ENCODE measurements around the gene HPSE. TPM values are rescaled to one million over a fixed set of nuclear protein-coding genes. Genes with fewer than 3 reads are reported as not detected.

Gene HPSE
- polyA plus RNA-seq, 3 donors = 21.2 to 65.8 (median 31.2) TPM

DNA sequence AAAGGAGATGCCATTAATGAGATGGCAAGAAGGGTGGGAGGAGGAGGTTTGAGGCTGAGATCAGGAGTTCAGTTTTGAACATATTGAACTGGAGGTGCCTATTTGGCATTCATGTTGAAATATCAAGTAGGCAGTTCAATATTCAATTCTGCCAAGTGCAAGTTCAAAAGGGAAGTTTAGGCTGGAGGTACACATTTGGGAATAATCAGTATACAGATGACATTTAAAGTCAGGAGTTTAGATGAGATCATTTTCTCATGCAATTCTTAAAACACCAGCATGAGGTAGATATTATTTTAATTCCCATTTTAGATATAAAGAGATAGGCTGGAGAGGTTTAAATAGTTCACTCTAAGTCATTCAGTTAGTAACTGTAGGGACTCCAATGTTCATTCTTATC lies 76.2 kb downstream of the HPSE start:
- H3K4me1 ChIP-seq (ENCODE audit: control insufficient read depth in 1 of 2, insufficient read depth in 2 of 2, low read length in 2 of 2) = peaks cover 16 to 18% of the 10 kb centered on the region in 2 donors
- Mint-ChIP-seq H3K4me3 (no peak overlapping the region), H3K9me3 (no peaks in the 10 kb centered on the region), H3K36me3 (peaks cover 36 to 47% of the 10 kb centered on the region in 2 donors), H3K27me3 (ENCODE audit: low read depth in 3 of 3) (no peaks in the 10 kb centered on the region), H3K27ac (peak overlapping the region in 3 of 7 donors; percentile 2 to 60 (median 24)), H3K4me1 (peaks cover 27% of the 10 kb centered on the region)
- no peak overlapping the region for H3K27ac ChIP-seq (ENCODE audit: low read depth in 1 of 2, low read length in 2 of 2)
- DNase-seq = no peak
- no peak overlapping the region for H2AFZ ChIP-seq (ENCODE audit: insufficient read depth, low read depth, low read length, poor library complexity, severe bottlenecking)
- H3K36me3 ChIP-seq (replicated peaks in 1 of 2; ENCODE audit: control insufficient read depth in 1 of 2, insufficient read depth in 2 of 2, low read length in 2 of 2) = peaks cover 23 to 33% of the 10 kb centered on the region in 2 donors
- no peak for TF ChIP-seq CTCF (IDR thresholded peaks at IDR 0.05)
- no peaks in the 10 kb centered on the region for H3K79me2 ChIP-seq (ENCODE audit: insufficient read depth, low read length)
- H3K4me3 ChIP-seq (replicated peaks in 1 of 3; ENCODE audit: low read depth in 2 of 3, low read length in 3 of 3) = no peak overlapping the region
- no peaks in the 10 kb centered on the region for H4K20me1 ChIP-seq (ENCODE audit: insufficient read depth, low read length)
- H3K9ac ChIP-seq (ENCODE audit: insufficient read depth, low read length, poor library complexity, severe bottlenecking) = no peak overlapping the region
- intact Hi-C loops (cut with micrococcal nuclease) = loop anchor here in 1 of 2 donors (10.0 kb wide), 1 partner anchor 184 kb away; no protein-coding TSS in a partner anchor
- H3K9me3 ChIP-seq (replicated peaks in 1 of 2; ENCODE audit: control insufficient read depth in 1 of 2, insufficient read depth in 1 of 2, low read length in 2 of 2) = no peaks in the 10 kb centered on the region
- H3K4me2 ChIP-seq (replicated peaks; ENCODE audit: extremely low read depth, low read length, poor library complexity, severe bottlenecking) = no peak overlapping the region
- H3K27me3 ChIP-seq (ENCODE audit: control insufficient read depth in 2 of 2, insufficient read depth in 2 of 2, low read length in 2 of 2) = no peaks in the 10 kb centered on the region

GRCh38 chr4:83257811-83258210 lies 76.8 kb downstream of the HPSE start:
- no peaks in the 10 kb centered on the region for H3K27me3 ChIP-seq (ENCODE audit: control insufficient read depth in 2 of 2, insufficient read depth in 2 of 2, low read length in 2 of 2)
- H3K36me3 ChIP-seq (replicated peaks in 1 of 2; ENCODE audit: control insufficient read depth in 1 of 2, insufficient read depth in 2 of 2, low read length in 2 of 2) = peaks cover 16 to 27% of the 10 kb centered on the region in 2 donors
- H3K79me2 ChIP-seq (ENCODE audit: insufficient read depth, low read length) = no peaks in the 10 kb centered on the region
- WGBS (ENCODE audit: insufficient coverage) = 94% methylated on average over 7 of the region's 7 CpGs
- H3K27ac ChIP-seq (ENCODE audit: low read depth in 1 of 2, low read length in 2 of 2) = no peak overlapping the region
- Mint-ChIP-seq H3K9me3 (no peaks in the 10 kb centered on the region), H3K4me1 (peaks cover 32% of the 10 kb centered on the region), H3K27me3 (ENCODE audit: low read depth in 3 of 3) (no peaks in the 10 kb centered on the region), H3K4me3 (no peak overlapping the region), H3K36me3 (peaks cover 30 to 40% of the 10 kb centered on the region in 2 donors), H3K27ac (peak overlapping the region in 2 of 7 donors; percentile 2 to 20)
- no peak overlapping the region for H3K9ac ChIP-seq (ENCODE audit: insufficient read depth, low read length, poor library complexity, severe bottlenecking)
- no peak overlapping the region for H3K4me2 ChIP-seq (replicated peaks; ENCODE audit: extremely low read depth, low read length, poor library complexity, severe bottlenecking)
- no peak for TF ChIP-seq CTCF (IDR thresholded peaks at IDR 0.05)
- no peaks in the 10 kb centered on the region for H3K9me3 ChIP-seq (replicated peaks in 1 of 2; ENCODE audit: control insufficient read depth in 1 of 2, insufficient read depth in 1 of 2, low read length in 2 of 2)
- H3K4me3 ChIP-seq (replicated peaks in 1 of 3; ENCODE audit: low read depth in 2 of 3, low read length in 3 of 3) = no peak overlapping the region
- peaks cover 22 to 24% of the 10 kb centered on the region in 2 donors for H3K4me1 ChIP-seq (ENCODE audit: control insufficient read depth in 1 of 2, insufficient read depth in 2 of 2, low read length in 2 of 2)
- intact Hi-C loops (cut with micrococcal nuclease) = loop anchor here in 1 of 2 donors (10.0 kb wide), 1 partner anchor 183 kb away; no protein-coding TSS in a partner anchor
- no peak for DNase-seq
- no peaks in the 10 kb centered on the region for H4K20me1 ChIP-seq (ENCODE audit: insufficient read depth, low read length)
- no peak overlapping the region for H2AFZ ChIP-seq (ENCODE audit: insufficient read depth, low read depth, low read length, poor library complexity, severe bottlenecking)
